CD4-positive, alpha-beta T cell treated with Interleukin-12 subunit alpha and Interleukin-12 subunit beta, for 1 hour (primary cell): ENCODE measurements around the gene KCND2.

ENCODE experiments used
- DNase-seq: peaks from one replicate; pipeline ENCODE4 v3.0.0-alpha.2; 2020

The KCND2 gene

DNA sequence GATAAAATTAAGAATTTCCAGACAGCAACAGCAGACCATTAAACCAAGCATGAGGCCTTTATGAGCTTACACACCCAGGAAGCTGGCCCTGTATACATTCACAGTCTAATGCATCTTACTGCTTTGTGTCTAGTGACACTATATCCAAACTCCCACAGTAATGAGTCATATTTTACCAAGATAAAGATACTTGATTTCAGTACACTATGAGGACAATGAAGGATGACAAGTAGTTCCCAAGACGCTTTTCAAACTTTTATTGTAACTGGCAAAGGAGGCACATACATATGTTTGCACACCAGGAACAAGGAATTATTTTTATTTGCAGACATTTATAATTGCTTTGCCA, 437.0 kb downstream of the KCND2 start:
- DNase-seq = no peak

- DNase-seq = no peak
These were observed 442.0 kb downstream of the KCND2 start for GRCh38 chr7:120714945-120715344.

DNA sequence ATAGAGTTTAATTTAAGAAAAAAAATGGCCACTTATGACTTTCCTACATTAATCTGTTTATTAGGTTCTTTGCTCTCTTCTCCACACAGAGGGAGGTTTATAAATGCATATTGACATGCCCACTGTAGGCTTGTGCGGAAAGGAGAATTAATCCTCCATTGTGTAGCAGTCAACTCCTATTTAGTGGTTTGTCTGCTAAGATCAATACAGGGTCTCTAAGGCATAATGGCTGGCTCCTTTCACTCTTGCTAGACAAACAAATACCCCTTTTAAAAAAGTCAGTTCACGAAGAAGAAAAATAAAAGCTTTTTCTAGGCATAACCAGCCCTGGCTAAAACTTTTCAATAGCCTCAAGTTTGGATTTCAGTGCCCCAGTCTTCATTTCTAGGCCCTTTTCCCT, 443.3 kb downstream of the KCND2 start:
- DNase-seq = no peak

DNA sequence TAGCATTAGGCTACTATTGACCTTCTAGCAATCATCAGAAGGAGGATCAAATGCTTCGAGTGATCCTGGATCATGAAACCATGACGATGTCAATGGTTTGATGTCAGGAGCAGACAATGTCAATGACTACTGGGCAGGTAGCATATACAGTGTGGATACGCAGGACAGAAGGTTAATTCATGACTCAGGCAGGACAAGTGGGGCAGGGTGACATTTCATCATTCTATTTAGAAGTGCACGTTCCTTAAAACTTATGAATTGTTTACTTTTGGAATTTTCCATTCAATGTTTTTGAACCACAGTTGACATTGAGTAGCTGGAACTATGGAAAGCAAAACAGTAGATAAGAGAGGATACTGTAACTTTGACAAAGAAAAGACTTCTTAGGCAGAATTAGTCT, 444.2 kb downstream of the KCND2 start:
- DNase-seq = no peak

GRCh38 chr7:120718361-120718760, 445.4 kb downstream of the KCND2 start:
- no peak for DNase-seq

GRCh38 chr7:120720317-120720716, 447.3 kb downstream of the KCND2 start:
- DNase-seq = no peak

DNA sequence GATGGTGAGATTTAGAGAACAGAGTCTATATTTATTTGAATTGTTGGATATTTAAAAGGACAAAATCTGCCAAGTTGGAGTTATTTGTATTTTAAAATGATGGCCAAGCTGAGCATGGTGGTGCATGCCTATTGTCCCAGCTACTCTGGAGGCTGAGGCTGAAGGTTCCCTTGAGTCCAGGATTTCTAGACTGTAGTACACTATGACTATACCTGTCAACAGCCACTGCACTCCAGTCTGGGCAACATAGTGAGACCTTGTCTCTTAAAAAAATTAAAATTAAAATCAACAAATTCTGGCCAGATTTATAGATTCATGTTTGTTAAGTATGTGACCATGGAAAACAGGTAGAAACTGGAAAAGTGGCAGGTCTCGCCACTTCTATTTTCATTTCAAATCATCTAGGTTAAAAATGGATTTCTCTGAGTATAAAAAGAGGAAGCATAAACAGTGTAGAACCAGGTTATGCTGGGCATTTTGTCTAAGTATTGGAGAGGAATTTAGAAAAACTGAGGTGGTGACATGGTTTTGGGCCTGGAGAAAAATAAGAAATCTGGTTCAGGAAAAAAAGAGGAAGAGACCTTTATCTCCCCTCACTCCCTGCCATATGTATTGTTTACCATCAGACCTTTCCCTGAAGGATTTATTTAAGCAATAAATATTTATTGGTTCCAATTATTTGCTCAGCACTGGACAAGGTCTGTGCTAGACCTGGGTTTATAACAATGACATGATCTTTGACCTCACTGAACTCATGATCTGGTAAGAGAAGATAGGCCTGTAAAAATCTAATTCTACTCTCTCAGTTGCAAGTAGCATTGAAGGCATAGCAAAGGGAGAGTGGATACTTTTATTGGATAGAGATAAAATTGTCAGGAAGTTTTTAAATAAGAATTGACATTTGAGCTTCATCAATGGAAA, 450.8 kb downstream of the KCND2 start:
- DNase-seq = no peak

DNA sequence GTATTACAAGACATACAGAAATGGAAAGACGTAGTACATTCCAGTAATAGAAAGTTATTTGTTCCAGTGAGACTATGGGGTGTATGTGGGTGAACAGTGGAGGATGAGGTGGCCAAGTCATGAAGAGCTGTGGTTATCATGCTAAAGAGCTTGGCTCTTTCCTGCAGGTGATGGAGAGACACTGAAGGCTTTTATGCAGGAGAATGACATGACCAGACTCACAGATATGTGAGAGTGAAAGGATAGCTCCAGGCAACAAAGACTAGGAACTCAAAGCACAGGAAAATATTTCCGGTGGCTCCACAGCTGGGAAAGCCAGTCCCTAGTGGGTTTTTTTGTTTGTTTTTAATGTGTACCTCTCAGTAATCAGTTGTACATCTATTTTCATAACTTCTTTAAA, 451.5 kb downstream of the KCND2 start:
- no peak for DNase-seq

- no peak for DNase-seq
These were observed 452.0 kb downstream of the KCND2 start for GRCh38 chr7:120724955-120725354.

- no peak for DNase-seq
These were observed 452.5 kb downstream of the KCND2 start for GRCh38 chr7:120725376-120726039.

- no peak for DNase-seq
These were observed 456.3 kb downstream of the KCND2 start for GRCh38 chr7:120729245-120729644.

DNA sequence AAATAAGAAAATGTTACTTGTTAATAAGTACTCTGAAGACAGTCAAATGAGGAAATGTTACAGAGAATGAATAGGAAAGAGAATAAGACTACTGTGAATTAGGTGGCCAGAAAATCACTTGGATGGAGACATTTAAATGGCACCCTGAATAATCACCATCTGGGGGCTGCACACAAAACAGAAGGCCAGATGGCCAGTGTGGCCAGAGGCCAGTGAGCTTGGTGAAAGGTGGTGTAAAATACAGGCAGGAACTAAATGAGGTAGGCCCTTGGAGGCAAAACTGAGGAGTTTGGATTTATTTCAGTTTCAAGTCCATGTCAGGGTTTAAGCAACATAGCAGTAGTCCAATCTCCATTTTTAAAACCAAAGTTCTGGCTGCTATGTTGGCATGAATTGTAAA, 458.3 kb downstream of the KCND2 start:
- DNase-seq = no peak

GRCh38 chr7:120732256-120732655, 459.3 kb downstream of the KCND2 start:
- DNase-seq = no peak

DNA sequence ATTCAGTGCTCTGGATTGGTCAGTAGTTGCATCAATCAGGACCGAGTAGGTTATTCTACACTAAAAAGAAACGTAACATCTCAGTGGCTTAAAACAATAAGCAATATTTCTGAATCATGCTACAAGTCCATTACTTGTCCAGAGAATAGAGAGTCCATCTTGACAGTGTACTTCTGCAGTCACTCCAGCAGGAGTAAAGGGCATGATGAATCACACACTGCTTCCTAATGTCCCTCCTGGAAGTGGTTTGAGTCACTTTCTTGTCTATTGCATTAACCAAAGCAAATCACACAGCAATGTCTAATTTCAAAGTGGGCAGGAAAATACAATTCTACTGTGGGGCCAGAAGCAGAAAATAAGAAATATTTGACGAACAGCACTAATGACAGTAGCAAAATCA, 460.2 kb downstream of the KCND2 start:
- no peak for DNase-seq

DNA sequence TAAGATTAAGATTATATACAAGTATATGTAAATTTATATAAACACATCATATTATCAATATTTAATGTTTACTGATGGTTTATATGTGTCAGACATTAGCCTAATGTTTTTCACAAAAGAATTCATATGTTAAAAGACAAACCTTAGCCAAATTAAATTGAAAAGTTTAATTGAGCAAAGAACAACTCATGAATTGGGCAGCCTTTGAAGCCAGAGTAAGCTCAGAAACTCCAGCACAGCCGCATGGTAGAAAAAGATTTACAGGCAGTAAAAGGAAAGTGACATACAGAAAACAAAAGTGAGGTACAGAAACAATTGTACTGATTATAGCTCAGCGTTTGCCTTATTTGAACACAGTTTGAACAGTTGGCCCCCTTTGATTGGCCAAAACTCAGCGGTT, 460.9 kb downstream of the KCND2 start:
- DNase-seq = no peak

- DNase-seq = no peak
These were observed 462.8 kb downstream of the KCND2 start for GRCh38 chr7:120735791-120736190.

GRCh38 chr7:120738816-120739215, 465.8 kb downstream of the KCND2 start:
- DNase-seq = no peak

DNA sequence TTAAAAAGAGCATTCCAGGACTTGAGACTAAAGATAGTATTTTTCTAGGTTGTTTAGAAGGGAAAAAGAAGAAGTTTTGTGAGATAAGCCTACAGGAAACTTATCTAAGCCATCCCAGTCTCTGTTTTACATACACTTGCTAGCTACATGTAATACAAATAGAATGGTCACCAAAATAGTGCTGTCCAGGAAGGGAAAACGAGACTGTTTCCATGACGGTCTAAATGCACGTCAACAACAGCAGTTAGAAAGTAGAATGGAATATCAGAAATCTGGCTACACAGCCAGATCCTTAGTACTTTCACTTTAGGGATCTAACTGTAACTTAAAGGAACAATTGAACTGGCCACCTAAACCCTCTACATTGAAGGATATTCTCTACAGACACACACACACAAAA, 467.4 kb downstream of the KCND2 start:
- DNase-seq = no peak

GRCh38 chr7:120741371-120742042, 468.5 kb downstream of the KCND2 start:
- no peak for DNase-seq

DNA sequence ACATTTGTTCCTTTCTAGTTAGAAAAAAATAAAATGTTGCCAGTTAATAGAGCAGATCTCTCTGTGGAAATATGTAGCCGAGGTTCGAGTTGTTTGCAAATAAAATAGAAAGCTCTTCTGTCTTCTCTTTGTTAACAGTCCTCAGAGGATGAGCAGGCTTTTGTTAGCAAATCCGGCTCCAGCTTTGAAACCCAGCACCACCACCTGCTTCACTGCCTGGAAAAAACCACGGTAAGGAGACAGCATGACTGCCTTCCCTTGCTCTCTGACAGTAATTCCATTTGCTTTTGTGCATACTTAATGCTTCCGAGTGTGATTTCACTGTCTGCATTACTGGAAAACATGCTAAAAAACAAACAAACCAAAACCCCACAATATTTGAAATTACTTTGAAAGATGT, 469.4 kb downstream of the KCND2 start:
- DNase-seq = no peak

- no peak for DNase-seq
These were observed 470.2 kb downstream of the KCND2 start for GRCh38 chr7:120743128-120743527.

- no peak for DNase-seq
These were observed 487.1 kb downstream of the KCND2 start for GRCh38 chr7:120760050-120760449.

DNA sequence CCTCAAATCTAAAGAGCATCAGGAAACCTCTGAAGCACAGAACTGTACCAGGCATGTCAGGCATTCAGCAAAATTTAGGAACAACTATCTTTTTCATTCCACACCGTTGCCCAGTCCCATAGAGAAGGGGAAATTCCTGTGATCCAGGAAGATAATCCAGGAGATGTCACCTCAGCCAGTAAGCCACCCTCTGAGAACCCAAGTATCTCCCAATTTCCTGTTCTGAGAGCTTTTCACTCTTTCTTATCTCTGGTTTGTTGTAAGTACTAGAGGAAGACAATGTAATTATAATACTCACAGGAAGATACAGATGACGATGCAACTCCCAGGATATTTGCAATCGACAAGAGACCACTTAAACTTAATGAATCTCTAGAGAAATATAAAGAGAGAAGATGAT, 487.9 kb downstream of the KCND2 start:
- no peak for DNase-seq

- DNase-seq = no peak
These were observed 497.2 kb downstream of the KCND2 start for GRCh38 chr7:120770206-120770605.
